Measurements from ENCODE around the gene ATP11A.

ATP11A gene

DNA sequence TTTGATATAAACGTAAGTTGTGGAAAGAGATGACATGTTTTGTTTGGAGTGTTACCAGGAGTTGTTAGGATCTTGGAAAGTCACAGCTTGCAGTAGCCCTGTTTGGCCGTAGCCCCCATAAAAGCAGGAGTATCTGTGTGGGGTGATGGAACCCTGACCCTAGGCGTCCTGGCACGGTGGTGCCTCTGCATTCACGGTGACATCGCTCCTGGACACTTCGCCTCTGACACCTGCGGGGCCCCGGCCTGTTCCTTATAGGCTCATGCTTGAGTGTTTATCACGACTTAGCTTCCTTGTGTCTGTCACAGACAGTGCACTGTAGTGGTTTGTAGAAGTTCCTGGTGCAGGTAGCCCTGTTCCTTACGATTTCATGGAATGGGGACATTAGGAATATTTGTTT, 74.2 kb downstream of the ATP11A start:
- DNase-seq: no peak

DNA sequence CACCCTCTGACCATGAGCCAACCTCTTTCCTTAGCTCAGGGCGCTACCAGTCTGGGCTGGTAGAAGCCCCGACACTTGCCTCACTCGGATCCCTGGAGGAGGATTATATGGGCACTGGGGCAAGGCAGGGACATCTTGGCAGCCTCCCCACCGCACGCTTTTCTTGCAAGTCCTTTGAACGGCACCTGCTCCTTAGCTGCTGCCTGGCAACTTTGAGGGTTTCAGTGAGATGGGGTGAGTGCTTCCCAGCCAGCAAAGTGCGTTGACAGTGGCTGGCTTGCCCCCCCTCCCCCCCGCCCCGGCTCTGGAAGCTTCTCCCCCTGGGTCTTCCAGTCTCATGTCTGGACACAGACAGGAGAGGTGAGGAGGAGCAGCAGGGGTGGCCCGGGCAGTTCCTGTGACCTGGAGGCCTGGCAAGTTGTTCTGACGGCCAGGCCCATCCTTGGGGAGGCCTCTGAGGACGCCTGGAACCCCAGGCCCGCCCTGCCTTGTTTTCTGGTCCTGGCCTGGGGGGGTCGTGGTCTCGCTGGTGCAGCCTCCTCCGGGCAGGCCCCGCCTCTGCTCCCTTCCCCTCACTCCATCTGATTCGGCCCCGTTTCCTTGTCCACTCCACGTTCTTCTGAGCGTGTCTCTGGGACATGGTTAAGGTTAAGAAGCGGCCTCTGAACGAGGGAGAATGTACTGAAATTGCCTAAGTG, 75.2 kb downstream of the ATP11A start:
- no peak for DNase-seq

DNA sequence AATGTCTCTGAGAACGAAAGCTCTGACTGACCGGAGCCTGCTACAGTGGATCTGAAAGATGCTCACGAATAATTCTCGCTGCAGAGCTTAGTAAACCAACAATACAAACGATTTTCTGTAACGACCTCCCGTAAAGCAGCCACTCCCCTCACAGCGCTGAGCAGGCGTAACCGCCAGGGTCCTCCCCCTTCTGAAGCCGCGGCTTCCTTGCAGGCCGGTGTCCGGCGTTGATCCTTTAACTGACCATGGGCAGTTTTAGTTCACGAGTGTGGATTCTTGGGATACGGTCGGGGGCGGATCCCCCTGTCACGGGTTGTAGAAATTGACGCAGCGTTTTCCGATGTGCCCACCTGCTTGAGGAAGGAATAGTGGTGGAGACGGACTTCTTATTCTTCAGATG, 75.9 kb downstream of the ATP11A start:
- no peak for DNase-seq

DNA sequence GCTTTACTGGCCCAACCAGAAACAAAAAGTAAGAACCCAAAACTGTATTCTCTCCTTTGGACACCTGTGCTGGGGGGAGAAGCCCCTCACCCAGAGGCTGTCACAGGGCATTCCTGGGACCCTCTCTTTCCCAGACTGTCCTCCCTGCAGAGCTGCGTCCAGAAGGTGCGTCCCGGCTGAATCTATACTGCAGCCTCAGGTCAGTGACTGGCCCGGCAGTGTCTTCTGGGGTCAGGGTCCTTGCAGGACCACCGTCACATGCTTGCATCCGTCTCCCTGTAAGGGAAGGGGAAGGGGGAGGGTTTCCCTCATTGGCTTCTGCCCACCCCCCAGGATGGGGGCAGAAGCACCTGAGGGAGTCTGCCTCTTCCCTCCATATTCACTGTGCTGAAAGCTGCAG, 76.5 kb downstream of the ATP11A start:
- no peak for DNase-seq

DNA sequence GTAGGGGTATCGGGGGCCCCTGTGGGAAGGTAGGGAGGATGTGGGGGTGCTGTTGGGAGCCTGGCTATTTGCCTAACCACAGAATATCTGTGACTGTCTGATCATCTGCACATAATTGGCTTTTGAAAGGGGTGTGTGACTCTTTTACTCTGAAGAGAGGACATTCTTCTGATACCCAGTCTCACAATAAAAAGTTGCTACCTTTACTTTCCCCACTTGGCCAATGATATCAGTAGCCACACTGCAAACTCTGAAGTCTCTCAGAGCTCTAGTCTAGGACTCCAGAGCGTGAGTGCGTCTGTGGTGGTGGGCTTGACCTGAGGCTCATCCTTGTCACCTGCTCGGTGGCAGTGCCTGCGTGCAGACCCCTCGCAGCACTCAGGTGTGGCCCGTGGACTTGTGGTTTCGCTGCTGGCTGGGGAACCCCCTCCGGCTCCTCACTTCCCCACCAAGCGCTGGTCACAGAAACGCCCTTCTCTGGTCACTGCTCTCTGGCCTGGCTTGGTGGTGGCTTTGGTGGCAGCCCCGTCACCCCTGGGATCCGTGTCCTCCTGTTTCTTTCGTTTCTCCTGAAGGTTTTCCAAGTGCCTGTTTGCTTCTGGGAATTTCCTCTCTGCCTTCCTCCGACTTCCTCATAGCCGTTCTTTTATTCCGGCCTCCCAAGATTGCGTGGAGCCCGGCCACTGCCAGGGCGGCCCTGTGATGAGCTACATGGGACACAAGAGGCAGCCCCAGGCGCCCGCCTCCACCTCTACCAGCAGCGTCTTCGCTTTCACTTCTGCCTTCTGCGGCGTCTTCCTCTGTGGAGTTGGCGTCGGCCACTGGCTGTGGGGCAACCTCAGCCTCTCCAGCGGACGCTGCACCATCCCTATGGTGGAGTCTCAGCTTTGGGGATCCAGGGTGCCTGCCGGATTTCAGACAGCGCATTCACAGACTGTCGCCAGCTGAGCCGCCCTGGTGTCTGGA, 78.0 kb downstream of the ATP11A start:
- no peak for DNase-seq

DNA sequence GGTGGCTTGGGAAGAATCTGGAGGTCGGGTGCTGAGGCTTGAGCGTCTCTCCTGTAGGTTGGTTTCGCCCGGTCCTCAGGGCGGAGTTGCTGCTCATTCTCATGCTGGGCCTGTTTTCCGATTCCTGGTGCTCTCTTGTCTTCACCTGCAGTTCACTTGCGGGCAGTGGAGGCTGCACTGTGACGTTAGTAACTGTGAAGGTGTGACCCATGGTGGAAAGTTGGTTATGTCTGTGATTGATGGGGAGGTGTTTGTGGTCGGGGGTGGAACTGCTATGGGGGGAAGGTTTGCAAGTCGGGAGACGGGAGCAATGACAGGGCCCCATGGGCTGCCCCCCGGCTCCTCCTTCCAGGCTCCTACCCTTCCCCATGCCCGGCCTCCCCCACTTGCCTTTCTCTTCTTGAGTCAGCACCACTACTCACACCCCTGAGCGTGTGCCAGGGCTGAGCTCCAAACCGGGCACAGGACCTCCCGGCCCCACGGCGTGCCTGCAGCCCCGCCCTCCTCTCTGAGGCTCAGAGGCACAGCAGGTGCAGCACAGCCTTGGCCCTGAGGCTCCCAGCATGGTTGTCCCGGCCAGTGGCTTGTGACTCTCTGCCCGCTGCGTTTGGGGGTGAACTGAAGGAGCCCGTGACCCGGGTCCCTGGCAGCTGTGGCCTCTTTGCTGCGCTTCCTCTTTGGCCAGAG, 79.1 kb downstream of the ATP11A start:
- DNase-seq: no peak

DNA sequence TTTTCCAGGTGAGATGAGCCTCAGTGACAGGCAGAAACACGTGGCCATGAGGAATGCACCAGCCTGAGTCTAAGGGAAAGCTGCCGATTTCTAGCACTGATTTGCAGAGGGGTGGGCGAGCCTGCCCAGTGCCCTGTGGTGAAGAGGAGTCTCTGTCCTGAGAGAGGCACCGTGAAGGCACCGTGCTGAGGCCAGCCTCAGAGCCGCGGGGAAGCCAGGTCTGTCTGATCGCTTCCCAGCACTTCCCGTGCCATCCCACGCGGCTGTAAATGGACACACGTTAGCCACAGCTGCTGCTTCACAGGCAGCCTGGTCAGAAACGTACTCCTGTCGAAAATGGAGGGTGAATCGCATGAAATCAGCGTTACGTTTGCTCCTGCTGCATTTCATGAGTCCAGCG, 79.8 kb downstream of the ATP11A start:
- DNase-seq: no peak

DNA sequence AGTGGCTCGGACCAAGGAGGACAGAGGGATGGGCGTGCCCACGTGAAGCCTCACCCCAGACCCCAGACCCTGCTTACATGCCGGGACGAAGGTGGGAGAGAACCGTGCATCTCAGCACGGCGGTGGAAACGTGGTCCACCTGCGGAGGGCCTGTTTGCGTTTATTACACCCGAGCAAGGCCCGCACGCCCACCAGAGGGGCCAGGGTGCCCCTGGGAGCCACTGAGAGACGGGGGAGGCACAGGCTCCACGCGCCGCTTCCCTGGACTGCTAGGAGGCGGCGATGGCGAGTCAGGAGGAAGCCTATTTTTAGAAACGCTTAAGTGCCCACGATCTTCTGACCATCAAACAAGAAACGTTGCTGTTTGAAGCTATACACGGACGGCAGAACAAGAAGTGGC, 80.7 kb downstream of the ATP11A start:
- no peak for DNase-seq

DNA sequence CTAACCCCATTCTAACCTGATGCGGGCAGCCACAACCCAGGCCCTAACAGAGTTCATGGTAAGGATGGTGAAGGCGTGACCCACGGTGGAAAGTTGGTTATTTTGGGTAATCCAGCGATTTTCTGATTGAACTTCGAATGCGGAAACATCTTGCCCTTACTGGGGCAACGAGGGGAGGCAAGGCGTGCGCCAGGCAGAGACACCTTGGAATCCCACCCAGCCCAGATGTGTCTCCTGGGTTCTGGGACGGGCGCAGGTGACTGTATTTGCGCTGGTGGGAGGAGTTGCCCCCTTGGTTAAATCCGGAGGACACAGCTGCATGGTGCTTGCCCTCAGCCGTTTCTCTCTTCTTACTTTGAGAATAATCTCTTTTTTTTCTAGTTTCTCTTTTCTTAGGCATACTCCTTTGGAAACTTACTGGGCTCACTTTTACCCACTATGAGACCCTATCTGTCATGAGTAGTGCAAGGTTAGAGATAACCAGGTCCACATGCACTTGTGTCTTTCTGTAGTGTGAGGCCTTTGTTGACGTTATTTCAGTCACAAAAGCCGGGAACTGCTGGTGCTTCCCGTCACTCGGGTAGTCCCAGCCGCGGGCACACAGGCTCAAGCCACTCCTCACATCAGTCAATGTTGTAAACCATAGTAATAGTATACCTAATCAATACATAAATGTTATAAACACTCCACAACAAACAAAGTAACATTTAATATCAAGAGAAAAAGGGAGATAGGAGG, 81.5 kb downstream of the ATP11A start:
- DNase-seq: no peak

DNA sequence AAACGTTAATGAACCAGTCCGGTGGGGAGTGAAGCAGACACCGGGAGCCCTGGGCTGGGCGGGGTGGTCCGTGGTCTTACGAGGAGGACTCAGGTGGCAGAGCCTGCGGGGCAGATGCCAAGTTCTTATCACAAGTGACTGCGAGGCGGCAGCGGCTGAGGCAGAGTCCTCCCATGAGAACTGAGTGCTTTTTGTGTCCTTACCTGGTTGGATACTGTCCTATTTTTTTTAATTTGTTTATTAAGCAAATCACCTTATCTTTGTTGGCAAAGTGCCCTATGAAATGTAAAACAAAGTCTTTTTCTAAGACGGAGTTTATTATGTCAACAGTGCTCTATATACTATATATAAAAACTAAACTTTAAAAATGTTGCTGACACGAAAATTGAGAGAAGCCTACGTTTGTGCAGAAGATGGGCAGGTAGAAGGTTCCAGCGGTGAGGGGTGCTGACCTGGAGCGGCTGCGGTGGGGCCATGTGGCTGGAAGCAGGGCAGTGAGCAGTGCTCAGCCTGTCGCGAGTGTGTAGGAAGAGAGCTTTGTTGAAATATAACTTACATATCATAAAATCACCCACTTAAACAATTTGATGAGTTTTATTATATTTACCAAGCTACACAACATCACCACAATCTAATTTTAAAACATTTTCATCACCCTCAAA, 82.2 kb downstream of the ATP11A start:
- DNase-seq: no peak

DNA sequence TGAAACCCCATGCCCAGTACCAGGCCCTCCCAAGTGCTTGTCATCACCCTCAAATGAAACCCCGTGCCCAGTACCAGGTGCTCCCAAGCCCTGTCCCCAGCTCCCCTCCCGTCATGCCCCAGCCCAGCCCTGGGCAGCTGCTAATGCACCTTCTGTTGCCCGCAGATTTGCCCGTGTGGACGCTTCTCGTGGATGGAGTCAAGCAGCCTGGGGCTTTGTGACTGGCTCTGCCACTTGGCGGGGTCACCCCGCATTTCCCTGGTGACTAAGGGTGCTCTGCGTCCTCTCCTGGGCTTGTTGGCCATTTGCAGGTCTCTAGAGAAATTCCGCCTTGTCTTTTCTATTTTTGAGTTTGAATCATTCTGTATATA, 82.7 kb downstream of the ATP11A start:
- DNase-seq: no peak

DNA sequence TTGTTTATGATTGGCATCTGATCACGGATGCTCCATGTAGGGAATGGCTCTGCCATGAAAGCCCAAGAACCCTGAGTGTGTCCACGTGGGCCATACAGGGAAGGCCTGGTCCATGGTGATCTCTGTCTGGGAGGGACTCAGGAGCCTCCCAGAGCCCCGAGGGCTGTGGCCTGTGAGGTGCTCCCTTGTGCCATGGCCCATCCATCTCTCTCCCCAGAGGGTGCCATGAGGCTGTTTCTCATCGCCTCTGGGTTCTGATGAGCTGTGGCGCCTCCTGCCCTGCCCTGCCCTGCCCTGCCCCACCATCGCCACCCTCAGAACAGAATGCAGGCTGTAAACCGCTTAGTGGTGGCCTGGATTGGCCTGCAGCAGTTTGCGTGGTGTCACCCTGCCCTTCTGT, 83.1 kb downstream of the ATP11A start:
- DNase-seq: no peak

DNA sequence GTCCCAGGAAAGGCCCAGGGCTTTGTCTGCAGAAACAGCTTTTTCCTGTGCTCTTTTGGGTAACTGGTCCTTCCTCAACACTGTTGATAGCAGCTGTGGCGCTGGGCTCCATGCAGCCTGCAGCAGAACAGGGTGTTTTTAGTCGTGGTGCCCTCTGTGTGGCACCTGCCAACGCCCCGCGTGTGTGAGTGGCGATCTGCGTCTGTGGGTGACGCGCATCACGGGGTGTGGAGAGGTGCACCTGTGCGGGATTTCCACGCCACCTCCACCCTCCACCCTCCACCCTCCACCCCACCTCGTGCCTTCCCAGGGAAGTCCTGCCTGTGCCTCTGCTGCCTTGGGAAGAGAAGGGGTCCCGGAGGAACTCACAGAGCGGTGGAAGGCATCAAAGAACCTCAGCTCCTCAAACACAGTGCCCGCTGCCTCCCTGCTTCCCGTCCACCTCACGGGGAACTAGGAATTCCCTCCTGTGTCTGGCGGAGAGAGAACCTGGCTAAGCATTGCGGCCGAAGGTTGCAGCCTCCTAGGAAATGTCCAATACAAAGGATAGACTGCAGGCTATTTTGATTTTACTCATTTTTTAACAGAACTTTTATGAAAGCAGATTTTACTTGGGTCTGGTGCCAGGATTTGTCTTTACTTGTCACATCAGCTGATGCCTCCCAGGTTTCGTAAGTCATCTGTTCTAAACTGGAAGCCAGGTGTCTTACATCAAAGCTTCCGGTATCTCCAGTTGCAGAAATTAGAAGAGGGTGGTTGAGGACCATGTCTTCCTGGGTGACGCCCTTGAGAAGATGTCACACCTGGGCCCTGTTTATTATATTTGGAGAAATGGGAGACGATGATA, 84.0 kb downstream of the ATP11A start:
- no peak for DNase-seq

DNA sequence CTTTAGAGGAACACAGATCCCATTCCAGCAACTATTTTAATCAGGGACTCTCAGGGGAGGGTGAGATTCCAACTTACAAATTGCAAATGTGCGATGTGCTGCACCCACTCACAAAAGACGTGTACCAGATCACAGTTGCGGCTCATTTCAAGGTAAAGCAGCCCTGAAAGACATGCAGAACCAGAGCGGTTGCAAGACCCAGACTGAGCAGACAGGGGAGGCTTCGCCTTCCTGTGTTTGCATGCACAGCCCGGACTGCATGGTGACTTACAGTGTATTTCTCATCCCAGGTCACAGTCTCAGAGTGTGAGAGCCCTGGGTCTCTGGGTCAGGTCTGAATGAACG, 84.6 kb downstream of the ATP11A start:
- no peak for DNase-seq

DNA sequence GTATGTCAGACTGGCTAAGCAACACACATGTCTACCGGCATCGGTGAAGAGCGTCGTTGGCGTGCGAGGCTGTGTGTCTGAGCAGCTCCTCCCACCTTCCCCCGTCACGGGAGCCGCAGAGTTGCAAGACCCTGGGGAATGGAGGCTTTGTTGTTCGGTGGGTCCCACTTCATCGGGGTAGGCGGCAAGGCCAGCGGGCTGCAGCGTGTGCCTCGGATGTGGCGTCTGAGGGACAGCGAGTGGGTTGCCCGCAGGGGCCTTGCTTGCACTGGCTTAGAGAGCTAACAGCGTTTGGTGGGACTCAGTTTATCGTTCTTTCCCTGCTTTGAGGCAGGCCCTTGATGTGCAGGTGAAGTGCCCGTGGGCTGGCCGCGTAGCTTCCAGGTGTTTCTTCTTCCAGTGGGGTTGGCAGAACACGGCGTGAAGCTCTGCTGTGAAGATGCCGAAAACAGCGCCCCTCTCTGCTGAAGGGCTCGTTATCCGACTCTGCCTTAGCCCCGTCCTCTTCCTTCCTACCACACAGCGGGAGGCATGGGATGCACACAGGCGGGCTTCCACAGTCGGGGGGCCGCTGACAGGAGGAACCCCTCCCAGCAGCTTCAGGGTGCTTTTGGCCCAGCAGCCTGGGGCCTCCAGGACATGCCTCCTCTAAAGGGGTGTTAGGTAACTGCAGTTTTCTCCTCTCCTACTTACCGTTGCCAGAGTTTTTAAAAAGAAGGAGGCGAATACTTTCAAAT, 85.2 kb downstream of the ATP11A start:
- DNase-seq: no peak

DNA sequence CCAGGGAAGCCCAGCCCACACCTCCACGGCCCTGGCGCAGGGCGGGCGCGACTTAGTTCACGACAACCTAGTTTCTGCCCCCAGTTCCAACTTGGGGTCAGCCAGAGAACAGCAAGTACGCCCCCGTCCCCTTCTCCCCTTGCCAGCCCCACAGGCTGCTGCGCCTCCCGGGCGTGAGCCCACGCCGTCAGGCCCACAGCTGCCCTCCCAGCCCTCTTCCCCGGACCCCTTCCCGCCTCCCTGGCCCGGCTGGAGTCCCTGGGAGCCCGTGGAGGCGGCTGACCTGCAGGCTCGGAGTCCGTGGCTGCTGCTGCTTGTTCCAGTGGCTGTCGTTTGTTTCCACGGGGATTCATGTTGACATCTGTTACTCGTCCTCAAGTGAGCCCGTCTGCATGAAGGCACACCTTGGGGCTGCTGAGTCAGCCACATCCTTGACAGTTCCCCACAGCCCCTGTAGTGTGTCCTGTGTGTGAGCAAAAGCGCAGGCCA, 86.0 kb downstream of the ATP11A start:
- no peak for DNase-seq

DNA sequence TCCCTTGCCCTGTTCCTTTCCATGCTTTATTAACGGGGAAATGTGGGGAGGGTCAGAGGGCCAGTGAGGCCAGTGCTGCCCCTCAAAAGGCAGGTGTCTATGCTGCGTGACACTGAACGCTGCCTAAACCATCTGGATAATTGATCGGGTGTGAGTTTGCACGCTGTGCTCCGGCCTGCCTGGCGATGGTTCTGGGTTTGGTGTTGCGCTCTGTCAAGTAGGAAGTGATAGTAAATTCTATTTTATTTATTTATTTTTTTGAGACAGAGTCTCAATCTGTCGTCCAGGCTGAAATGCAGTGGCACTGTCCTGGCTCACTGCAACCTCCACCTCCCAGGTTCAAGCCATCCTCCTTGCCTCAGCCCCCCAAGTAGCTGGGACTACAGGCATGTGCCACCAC, 86.5 kb downstream of the ATP11A start:
- DNase-seq: no peak

DNA sequence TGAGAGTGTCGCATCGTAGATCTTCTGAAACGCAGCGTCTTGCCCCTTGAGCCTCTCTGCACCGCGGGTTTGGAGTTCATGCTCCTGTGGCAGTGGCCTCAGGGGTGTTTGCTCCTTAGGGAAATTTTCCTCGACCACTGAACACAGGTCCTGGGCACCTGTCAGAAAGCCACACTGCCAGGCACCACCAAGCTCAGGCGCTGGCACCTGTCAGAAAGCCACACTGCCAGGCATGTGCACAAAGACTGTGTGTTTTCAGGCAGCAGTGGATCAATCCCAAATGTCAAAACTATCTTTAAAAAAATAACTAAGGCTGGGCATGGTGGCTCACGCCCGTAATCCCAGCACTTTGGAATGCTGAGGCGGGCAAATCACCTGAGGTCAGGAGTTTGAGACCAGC, 87.1 kb downstream of the ATP11A start:
- DNase-seq: no peak

DNA sequence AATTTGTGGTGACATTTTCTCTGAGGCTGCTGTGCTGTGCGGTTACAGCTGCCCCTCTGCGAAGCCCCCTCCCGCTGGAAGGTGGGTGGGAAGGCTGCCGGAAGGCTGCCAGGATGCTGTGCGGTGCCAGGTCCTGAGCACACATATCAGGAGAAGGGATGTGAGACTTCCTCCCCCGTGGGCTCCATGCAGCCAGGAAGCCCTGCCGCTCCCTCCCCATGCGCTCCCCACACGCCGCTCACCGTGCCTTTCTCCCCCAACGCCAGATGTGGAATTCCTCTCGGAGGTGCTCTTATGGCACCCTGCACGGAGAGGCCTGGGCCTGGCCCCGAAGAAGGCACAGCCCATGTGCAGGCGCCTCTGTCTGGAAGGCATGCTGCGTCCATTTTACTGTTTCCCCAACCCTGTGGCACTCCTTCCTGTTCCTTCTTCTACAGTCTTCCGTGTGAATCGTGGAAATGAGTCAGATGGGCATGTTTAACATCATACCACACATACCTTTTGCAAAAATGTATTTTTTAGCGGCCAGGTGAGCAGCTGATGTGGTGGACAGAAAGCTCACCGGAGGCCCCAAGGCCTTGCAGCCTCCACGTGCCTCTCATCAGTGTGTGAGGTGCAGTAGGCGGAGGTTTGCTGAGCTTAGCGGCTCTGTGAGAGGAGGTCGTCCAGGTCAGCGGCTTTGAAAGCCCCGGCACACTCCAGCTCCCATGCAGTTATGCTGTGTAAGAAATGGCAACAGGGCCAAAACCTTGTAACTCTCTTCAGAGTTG, 88.0 kb downstream of the ATP11A start:
- no peak for DNase-seq
